ENCODE measurements around the gene OR8B4.

DNA sequence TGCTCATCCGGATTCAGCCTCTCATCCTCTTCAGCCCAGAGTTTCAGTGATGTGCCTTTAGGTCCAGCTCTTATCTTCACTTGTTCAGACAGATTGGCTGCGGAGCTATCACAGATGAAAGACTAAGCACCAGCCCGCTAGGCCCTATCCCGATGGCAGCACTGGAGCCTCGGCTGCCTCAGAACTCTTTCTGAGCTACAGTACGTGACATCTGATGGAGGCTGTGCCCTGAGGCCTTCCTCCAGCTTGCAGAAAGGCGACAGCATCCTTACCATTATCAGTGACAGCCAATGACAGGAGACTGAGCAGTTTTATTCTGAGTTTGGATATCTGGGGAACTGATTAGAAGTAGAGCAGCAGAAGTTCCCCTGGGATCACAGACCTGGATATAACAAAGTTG, 16.8 kb upstream of the OR8B4 start:
- TF ChIP-seq, protein P1, sequence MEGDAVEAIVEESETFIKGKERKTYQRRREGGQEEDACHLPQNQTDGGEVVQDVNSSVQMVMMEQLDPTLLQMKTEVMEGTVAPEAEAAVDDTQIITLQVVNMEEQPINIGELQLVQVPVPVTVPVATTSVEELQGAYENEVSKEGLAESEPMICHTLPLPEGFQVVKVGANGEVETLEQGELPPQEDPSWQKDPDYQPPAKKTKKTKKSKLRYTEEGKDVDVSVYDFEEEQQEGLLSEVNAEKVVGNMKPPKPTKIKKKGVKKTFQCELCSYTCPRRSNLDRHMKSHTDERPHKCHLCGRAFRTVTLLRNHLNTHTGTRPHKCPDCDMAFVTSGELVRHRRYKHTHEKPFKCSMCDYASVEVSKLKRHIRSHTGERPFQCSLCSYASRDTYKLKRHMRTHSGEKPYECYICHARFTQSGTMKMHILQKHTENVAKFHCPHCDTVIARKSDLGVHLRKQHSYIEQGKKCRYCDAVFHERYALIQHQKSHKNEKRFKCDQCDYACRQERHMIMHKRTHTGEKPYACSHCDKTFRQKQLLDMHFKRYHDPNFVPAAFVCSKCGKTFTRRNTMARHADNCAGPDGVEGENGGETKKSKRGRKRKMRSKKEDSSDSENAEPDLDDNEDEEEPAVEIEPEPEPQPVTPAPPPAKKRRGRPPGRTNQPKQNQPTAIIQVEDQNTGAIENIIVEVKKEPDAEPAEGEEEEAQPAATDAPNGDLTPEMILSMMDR (IDR thresholded peaks at IDR 0.05; ENCODE audit: insufficient read depth, low read depth, low read length): no peak
- no peak for TF ChIP-seq EZH2 (IDR thresholded peaks at IDR 0.05; ENCODE audit: insufficient read depth, low read length)

Data from astrocyte (in vitro differentiated cells and primary cell).